ENCODE results near the gene OR4F17.
"Not testable (repeated sequence)": the region's sequence is repeated elsewhere in the genome, so short reads cannot be mapped to it uniquely, and the experiment has no call there.

The OR4F17 gene, protein sequence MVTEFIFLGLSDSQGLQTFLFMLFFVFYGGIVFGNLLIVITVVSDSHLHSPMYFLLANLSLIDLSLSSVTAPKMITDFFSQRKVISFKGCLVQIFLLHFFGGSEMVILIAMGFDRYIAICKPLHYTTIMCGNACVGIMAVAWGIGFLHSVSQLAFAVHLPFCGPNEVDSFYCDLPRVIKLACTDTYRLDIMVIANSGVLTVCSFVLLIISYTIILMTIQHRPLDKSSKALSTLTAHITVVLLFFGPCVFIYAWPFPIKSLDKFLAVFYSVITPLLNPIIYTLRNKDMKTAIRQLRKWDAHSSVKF

DNA sequence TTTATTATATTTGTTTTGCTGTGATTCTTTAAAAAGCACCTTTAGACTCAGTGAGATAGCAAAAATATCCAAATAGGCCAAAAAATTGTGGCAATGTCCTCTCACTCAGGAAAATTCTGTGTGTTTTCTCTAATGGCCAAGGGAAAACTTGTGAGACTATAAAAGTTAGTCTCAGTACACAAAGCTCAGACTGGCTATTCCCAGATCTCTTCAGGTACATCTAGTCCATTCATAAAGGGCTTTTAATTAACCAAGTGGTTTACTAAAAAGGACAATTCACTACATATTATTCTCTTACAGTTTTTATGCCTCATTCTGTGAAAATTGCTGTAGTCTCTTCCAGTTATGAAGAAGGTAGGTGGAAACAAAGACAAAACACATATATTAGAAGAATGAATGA, at the start of gene OR4F17:
Gene OR4F17, plus strand, starts transcription at position 301 of the 400 bp plus-strand sequence. CDS start 3,575 bp downstream, outside the sequence.
- not testable (repeated sequence) for DNase-seq (ENCODE audit: low read depth in 2 of 2)

DNA sequence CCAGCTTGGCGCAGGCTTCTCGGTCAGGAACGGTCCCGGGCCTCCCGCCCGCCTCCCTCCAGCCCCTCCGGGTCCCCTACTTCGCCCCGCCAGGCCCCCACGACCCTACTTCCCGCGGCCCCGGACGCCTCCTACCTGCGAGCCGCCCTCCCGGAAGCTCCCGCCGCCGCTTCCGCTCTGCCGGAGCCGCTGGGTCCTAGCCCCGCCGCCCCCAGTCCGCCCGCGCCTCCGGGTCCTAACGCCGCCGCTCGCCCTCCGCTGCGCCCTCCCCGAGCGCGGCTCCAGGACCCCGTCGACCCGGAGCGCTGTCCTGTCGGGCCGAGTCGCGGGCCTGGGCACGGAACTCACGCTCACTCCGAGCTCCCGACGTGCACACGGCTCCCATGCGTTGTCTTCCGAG, 36.1 kb upstream of the OR4F17 start:
- peak in 1 of 2 donors; percentile 27 for DNase-seq (ENCODE audit: low read depth in 2 of 2)

DNA sequence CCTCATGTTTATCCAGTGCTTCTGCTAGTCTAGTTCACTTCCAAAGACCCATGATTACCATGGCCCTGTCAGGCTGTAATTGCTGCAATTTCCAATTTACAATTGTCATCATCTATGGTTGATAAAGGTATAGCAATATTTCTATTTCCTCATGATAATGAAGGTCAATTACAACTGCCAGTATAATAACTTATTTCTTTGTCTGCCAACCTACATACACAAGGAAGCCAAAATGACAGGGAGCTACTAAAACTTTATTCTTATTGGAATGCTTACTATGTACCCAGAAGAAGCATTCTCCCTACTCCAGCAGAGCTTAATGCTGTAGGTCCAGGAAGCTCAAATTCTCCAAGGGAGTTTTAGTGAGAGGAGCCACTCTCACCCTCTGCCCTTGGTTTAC, 24.0 kb upstream of the OR4F17 start:
- DNase-seq (ENCODE audit: low read depth in 2 of 2) = not testable (repeated sequence)

DNA sequence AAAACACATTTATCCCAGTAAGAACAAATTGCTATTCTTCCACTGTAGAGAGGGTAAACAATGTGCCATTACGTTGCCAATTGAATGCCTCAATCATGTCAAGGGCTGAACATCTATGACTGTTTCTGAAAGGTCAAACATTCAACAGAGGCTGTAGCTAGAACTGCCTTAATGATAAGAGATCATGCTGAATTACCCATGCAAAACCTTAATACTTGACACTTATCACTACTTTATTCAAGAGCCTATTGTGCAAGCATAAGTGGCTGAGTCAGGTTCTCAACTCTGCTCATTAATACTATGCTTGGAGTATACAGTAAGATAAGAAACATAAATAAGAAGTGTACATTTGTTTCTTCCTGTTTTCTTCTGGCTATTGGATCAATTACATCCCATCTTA, 23.3 kb upstream of the OR4F17 start:
- not testable (repeated sequence) for DNase-seq (ENCODE audit: low read depth in 2 of 2)

DNA sequence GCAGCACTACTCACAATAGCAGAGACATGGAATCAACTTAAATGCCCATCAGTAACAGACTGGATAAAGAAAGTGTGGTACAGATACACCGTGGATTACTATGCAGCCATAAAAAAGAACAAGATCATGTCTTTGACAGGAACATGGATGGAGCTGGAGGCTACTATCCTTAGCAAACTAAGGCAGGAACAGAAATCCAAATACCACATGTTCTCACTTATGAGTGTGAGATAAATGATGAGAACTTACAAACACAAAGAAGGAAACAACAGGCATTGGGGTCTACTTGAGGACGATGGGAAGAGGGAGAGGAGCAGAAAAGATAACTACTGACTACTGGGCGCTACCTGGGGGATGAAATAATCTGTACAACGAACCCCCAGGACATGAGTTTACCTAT, 16.2 kb upstream of the OR4F17 start:
- DNase-seq (ENCODE audit: low read depth in 2 of 2) = not testable (repeated sequence)

DNA sequence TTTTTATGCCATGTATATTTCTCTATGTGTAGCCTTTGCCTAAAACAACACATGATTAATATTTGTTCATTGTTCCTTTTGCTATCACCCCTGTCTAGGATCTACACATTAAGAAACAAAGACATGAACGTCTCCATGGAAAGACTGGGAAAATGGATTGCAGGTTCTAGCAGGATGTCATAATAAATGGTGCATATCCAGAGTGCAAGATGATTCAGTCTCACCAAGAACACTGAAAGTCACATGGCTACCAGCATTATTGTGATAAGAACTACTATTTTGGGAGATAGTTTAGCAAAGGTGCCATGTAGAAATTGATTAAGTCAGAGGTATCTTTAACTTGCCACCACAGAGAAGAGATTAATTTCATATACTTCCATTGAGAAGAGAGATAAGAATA, 12.1 kb upstream of the OR4F17 start:
- not testable (repeated sequence) for DNase-seq (ENCODE audit: low read depth in 2 of 2)

DNA sequence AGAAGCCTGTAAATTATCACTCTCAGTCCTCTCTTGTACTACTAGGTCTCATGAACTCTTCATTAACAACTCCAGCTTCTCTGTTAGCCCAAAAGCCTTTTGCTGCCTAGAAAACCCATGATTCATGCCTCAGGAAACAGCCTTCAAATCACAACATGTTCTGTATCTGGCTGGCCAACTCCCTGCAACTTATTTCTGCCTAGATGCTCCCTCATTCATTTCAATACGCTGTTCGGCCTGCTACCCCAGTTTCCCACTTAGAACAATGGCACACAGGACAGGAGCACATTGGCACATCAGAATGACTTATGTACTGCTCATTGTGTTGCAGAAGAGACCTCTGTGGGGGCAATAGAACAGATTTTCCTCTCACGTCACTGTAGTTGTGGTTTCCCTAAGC, 9.3 kb upstream of the OR4F17 start:
- DNase-seq (ENCODE audit: low read depth in 2 of 2) = not testable (repeated sequence)

DNA sequence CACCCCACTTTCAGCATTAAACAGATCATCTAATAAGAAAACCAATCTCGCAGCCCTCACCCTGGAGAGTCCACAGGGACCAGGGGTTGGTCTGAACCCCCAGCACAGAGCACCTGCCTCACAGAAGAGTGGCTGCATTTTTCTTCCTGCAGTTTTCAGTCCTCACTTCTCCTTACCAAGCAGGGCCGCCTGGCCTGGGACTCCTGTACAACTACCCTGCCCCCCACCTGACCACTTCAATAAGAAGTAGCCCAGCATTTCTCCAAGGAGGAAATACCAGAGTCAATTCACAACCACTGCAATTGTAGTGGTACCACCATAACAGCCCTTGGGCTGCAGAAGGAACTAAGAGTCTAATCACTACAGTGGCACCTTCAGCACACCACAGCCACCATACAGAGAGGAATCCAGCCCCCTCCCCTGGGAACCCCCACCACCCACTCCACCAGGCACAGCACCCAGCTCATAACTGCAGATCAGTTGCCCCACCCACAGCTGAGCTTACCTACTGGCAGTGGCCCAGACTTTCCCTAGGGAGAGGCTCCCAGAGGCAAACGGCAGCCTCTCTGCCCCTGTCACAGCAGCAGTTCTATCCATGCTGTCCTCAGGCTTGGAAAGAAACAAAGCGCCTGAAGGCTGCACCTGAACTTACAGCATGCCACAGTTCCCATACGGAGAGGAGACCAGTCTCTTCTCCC, 13.7 kb downstream of the OR4F17 start:
- DNase-seq (ENCODE audit: low read depth in 2 of 2) = not testable (repeated sequence)

Measured in activated CD4-positive, alpha-beta T cell treated with anti-CD3 and anti-CD28 coated beads for 24 hours (primary cell).